Vagina (tissue), 2 donors: ENCODE measurements around the gene GPR42.

ENCODE experiments used
- POLR2A ChIP-seq, 2 donors: fragments of 450-650 bp; IDR thresholded peaks; one replicate each; pipeline ENCODE4 v1.6.1; 2017; ENCODE audit warnings: antibody characterized with exemption in 2 of 2, mild to moderate bottlenecking in 2 of 2, moderate library complexity in 2 of 2
- POLR2AphosphoS5 ChIP-seq, 2 donors: sonication (generic); formaldehyde crosslinking; IDR thresholded peaks; one replicate each; pipeline ENCODE4 v1.9.0; 2017; ENCODE audit warnings: antibody characterized with exemption in 2 of 2, mild to moderate bottlenecking in 2 of 2, low read depth in 1 of 2; ENCODE audit not compliant: insufficient read depth in 1 of 2
- TF ChIP-seq, protein P1 (sequence below), 3 experiments: fragments of 450-650 bp in 2 of 3; fragments of 200-600 bp in 1 of 3; sonication (generic) in 1 of 3; IDR thresholded peaks; one replicate each; pipeline ENCODE4 v1.5.1; 2017 to 2019; ENCODE audit warnings: antibody characterized with exemption in 3 of 3, mild to moderate bottlenecking in 2 of 3, moderate library complexity in 2 of 3

DNA sequence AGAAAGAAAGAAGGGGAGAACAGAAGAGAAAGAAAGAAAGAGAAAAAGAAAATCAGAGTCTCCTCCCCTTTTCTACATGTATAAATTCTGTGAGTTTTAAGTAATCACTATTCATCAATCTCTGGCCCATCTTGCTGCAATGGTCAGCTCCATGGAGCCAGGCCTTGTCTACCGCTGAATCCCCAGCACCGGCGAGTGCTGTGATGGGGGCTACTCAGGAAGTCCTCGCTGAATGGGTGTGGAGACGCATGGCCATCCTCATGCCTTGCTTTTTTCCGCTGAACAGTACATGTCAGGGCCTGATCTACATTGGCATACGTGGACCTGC, 29.9 kb downstream of the GPR42 start:
- TF ChIP-seq, protein P1, sequence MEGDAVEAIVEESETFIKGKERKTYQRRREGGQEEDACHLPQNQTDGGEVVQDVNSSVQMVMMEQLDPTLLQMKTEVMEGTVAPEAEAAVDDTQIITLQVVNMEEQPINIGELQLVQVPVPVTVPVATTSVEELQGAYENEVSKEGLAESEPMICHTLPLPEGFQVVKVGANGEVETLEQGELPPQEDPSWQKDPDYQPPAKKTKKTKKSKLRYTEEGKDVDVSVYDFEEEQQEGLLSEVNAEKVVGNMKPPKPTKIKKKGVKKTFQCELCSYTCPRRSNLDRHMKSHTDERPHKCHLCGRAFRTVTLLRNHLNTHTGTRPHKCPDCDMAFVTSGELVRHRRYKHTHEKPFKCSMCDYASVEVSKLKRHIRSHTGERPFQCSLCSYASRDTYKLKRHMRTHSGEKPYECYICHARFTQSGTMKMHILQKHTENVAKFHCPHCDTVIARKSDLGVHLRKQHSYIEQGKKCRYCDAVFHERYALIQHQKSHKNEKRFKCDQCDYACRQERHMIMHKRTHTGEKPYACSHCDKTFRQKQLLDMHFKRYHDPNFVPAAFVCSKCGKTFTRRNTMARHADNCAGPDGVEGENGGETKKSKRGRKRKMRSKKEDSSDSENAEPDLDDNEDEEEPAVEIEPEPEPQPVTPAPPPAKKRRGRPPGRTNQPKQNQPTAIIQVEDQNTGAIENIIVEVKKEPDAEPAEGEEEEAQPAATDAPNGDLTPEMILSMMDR (IDR thresholded peaks at IDR 0.05), result no peak
- TF ChIP-seq POLR2AphosphoS5 (IDR thresholded peaks at IDR 0.05; ENCODE audit: insufficient read depth in 1 of 2, low read depth in 1 of 2) (no peak), POLR2A (IDR thresholded peaks at IDR 0.05) (no peak)
